Gastrocnemius medialis (tissue), 4 donors: ENCODE data around the gene ITIH4.

Source experiments
- CTCF ChIP-seq, 5 experiments: fragments of 450-650 bp in 3 of 5; fragments of 200-600 bp in 2 of 5; sonication (generic) in 2 of 5; IDR thresholded peaks in 4 of 5; conservative IDR thresholded peaks in 1 of 5; 1 replicate in 4 of 5; 2 replicates in 1 of 5; pipeline ENCODE4 v1.5.1; 2016 to 2019; ENCODE audit warnings: antibody characterized with exemption in 5 of 5, mild to moderate bottlenecking in 3 of 5, moderate library complexity in 3 of 5
- POLR2A ChIP-seq, 2 donors: fragments of 450-650 bp; IDR thresholded peaks; one replicate each; pipeline ENCODE4 v1.6.1; 2017; ENCODE audit warnings: antibody characterized with exemption in 2 of 2, mild to moderate bottlenecking in 2 of 2, moderate library complexity in 2 of 2

GRCh38 chr3:52843881-52844280 is 13.4 kb upstream of the ITIH4 start:
- no peak for TF ChIP-seq CTCF (IDR thresholded peaks at IDR 0.05 in 4 of 5, conservative IDR thresholded peaks at IDR 0.05 in 1 of 5)
- no peak for TF ChIP-seq POLR2A (IDR thresholded peaks at IDR 0.05)
